ENCODE measurements around the gene PLIN3.

- no peak for TF ChIP-seq CTCF (IDR thresholded peaks at IDR 0.05; ENCODE audit: control extremely low read depth in 1 of 3, insufficient read depth in 1 of 3, low read depth in 1 of 3, low read length in 3 of 3)
- no peak for TF ChIP-seq RNF2 (IDR thresholded peaks at IDR 0.05; ENCODE audit: borderline replicate concordance, low read depth, low read length, missing control alignments, poor library complexity, severe bottlenecking)
Observed at GRCh38 chr19:4816950-4817278, 50.6 kb downstream of the PLIN3 start.
